ENCODE results near the gene STYXL1. TPM values are rescaled to one million over a fixed set of nuclear protein-coding genes. Genes with fewer than 3 reads are reported as not detected.

The STYXL1 gene
- total RNA-seq, 2 donors from 2014 or later = 20.8 to 24.7 TPM

- no peak for TF ChIP-seq POLR2A (IDR thresholded peaks at IDR 0.05)
- TF ChIP-seq CTCF (IDR thresholded peaks at IDR 0.05) = no peak
- H3K9me3 ChIP-seq = peaks cover 0 to 10% (median 0%) of the 10 kb centered on the region in 3 donors
- ATAC-seq = peak; percentile 22
- no peak overlapping the region for H3K27ac ChIP-seq
- intact Hi-C loops (cut with DNase I) = no loop called here
- no peaks in the 10 kb centered on the region for H3K27me3 ChIP-seq
- DNase-seq = peak in 2 of 4 donors; percentile 22 to 27
- H3K4me3 ChIP-seq = no peak overlapping the region
- no peaks in the 10 kb centered on the region for H3K4me1 ChIP-seq
- WGBS, 2 donors = 85 to 96% methylated on average over 17 to 38 of the region's 47 CpGs
- no peaks in the 10 kb centered on the region for H3K36me3 ChIP-seq (replicated peaks in 1 of 2; ENCODE audit: insufficient read depth in 1 of 2, low read depth in 2 of 2)
Measured at GRCh38 chr7:76071316-76072242, 23.8 kb upstream of the STYXL1 start.

GRCh38 chr7:76069238-76069638 is 21.4 kb upstream of the STYXL1 start:
- DNase-seq (peak in 3 of 4 donors; percentile 45 to 55 (median 55)), ATAC-seq (peak; percentile 57)
- peaks cover 11 to 22% of the 10 kb centered on the region in 2 donors for H3K36me3 ChIP-seq (replicated peaks in 1 of 2; ENCODE audit: insufficient read depth in 1 of 2, low read depth in 2 of 2)
- TF ChIP-seq CTCF (IDR thresholded peaks at IDR 0.05) (peak in 3 of 7 experiments; percentile 16 to 24 (median 22)), POLR2A (IDR thresholded peaks at IDR 0.05) (no peak)
- no peaks in the 10 kb centered on the region for H3K4me1 ChIP-seq
- H3K9me3 ChIP-seq = no peaks in the 10 kb centered on the region
- no peaks in the 10 kb centered on the region for H3K27me3 ChIP-seq
- no peak overlapping the region for H3K4me3 ChIP-seq
- intact Hi-C loops (cut with DNase I) = no loop called here
- 31 to 32% methylated on average over 7 to 8 of the region's 8 CpGs for WGBS, 2 donors
- H3K27ac ChIP-seq = no peak overlapping the region

GRCh38 chr7:76066716-76067503 is 19.1 kb upstream of the STYXL1 start:
- Histone ChIP-seq H3K27ac (no peak overlapping the region), H3K4me1 (no peaks in the 10 kb centered on the region), H3K9me3 (no peaks in the 10 kb centered on the region), H3K27me3 (no peaks in the 10 kb centered on the region), H3K4me3 (no peak overlapping the region), H3K36me3 (replicated peaks in 1 of 2; ENCODE audit: insufficient read depth in 1 of 2, low read depth in 2 of 2) (peaks cover 11 to 26% of the 10 kb centered on the region in 2 donors)
- TF ChIP-seq POLR2A (IDR thresholded peaks at IDR 0.05) (no peak), CTCF (IDR thresholded peaks at IDR 0.05) (no peak)
- intact Hi-C loops (cut with DNase I) = no loop called here
- no peak for DNase-seq
- no peak for ATAC-seq
- 81 to 90% methylated on average over 12 to 14 of the region's 14 CpGs for WGBS, 2 donors

GRCh38 chr7:76065016-76065612 is 17.3 kb upstream of the STYXL1 start:
- Histone ChIP-seq H3K27me3 (no peaks in the 10 kb centered on the region), H3K27ac (no peak overlapping the region), H3K4me3 (no peak overlapping the region), H3K36me3 (replicated peaks in 1 of 2; ENCODE audit: insufficient read depth in 1 of 2, low read depth in 2 of 2) (peaks cover 11 to 33% of the 10 kb centered on the region in 2 donors), H3K4me1 (no peaks in the 10 kb centered on the region), H3K9me3 (no peaks in the 10 kb centered on the region)
- DNase-seq = no peak
- intact Hi-C loops (cut with DNase I) = no loop called here
- no peak for ATAC-seq
- WGBS, 2 donors = 87 to 91% methylated on average over 14 of the region's 14 CpGs
- TF ChIP-seq CTCF (IDR thresholded peaks at IDR 0.05) (no peak), POLR2A (IDR thresholded peaks at IDR 0.05) (no peak)

All from body of pancreas (tissue), 4 donors.